Neuron (in vitro differentiated cells): ENCODE data around the gene ASS1.

Experiments
- H2AFZ ChIP-seq: one replicate; pipeline ENCODE4 v1.6.1; 2013; ENCODE audit warnings: low read depth, mild to moderate bottlenecking, inconsistent platforms, low read length, moderate library complexity
- H3K27me3 ChIP-seq: one replicate; pipeline ENCODE4 v1.6.1; 2013; ENCODE audit warnings: low read length; ENCODE audit not compliant: insufficient read depth
- H3K36me3 ChIP-seq: one replicate; pipeline ENCODE4 v1.6.1; 2013; ENCODE audit warnings: low read length; ENCODE audit not compliant: insufficient read depth
- H3K4me1 ChIP-seq: one replicate; pipeline ENCODE4 v1.6.1; 2013; ENCODE audit warnings: low read length; ENCODE audit not compliant: insufficient read depth
- H3K4me3 ChIP-seq: 2 replicates; pipeline ENCODE4 v1.5.1; 2013; ENCODE audit warnings: mild to moderate bottlenecking, low read length, moderate library complexity
- H3K9me3 ChIP-seq: one replicate; pipeline ENCODE4 v1.6.1; 2013; ENCODE audit warnings: low read length

ASS1 gene

GRCh38 chr9:130408669-130409068 is 36.1 kb upstream of the ASS1 start:
- Histone ChIP-seq H3K4me3 (no peak overlapping the region), H3K9me3 (no peaks in the 10 kb centered on the region), H3K4me1 (no peaks in the 10 kb centered on the region), H2AFZ (no peak overlapping the region), H3K27me3 (no peaks in the 10 kb centered on the region), H3K36me3 (no peaks in the 10 kb centered on the region)

DNA sequence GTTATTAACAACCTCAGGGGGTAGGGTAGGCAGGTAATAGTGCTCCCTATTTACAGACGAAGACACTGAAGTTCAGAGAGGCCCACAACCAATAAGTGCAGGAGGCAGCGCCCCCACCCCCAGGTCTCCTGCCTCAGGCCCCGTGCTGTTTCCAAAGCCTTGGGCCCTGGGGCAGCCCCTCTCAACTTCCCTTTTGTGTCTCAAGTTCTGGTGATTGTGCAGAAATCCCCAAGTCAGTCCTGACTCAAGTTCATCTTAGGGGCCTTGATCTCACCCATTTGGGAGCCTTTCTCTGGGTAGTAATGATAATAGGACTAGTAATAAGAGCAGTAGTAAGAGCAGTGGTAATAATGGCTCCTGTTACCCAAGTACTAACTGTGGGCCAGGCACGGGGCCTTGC is 35.5 kb upstream of the ASS1 start:
- Histone ChIP-seq H3K9me3 (no peaks in the 10 kb centered on the region), H3K36me3 (no peaks in the 10 kb centered on the region), H3K27me3 (no peaks in the 10 kb centered on the region), H3K4me1 (no peaks in the 10 kb centered on the region), H3K4me3 (no peak overlapping the region), H2AFZ (no peak overlapping the region)

DNA sequence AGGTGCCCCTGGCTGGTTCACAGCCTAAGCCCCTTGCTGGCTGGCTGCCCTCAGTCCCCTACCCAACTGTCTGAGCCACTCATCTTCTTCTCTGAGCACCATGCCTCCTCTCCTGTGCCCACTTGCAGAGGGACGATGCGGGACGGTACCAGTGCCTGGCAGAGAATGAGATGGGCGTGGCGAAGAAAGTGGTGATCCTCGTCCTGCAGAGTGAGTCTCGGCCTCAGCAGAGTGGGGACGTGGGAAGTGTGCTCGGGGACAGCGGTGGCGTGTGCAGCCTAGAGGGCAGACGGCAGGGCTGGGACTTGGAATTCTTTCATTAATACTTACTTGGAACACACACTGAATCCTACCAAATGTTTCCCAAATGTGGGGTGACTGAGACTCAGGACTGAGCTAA is 34.3 kb upstream of the ASS1 start:
- no peaks in the 10 kb centered on the region for H3K27me3 ChIP-seq
- no peaks in the 10 kb centered on the region for H3K36me3 ChIP-seq
- H3K4me1 ChIP-seq, result no peaks in the 10 kb centered on the region
- H2AFZ ChIP-seq, result no peak overlapping the region
- no peak overlapping the region for H3K4me3 ChIP-seq
- H3K9me3 ChIP-seq, result no peaks in the 10 kb centered on the region

DNA sequence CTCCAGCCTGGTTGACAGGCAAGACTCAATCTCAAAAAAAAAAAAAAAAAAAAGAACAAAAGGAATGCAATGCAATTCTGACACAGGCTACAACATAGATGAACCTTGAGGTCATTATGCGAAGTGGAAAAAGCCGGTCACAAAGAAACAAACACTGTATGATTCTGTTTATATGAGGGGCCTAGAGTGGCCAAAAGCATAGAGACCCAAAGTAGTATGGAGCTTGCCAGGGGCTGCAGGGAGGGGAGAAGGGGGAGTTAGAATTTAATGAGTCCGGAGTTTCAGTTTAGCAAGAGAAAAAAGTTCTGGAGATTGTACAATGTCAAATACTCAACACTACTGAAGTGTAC is 33.2 kb upstream of the ASS1 start:
- Histone ChIP-seq H3K4me3 (no peak overlapping the region), H3K4me1 (no peaks in the 10 kb centered on the region), H2AFZ (no peak overlapping the region), H3K36me3 (no peaks in the 10 kb centered on the region), H3K27me3 (no peaks in the 10 kb centered on the region), H3K9me3 (no peaks in the 10 kb centered on the region)

DNA sequence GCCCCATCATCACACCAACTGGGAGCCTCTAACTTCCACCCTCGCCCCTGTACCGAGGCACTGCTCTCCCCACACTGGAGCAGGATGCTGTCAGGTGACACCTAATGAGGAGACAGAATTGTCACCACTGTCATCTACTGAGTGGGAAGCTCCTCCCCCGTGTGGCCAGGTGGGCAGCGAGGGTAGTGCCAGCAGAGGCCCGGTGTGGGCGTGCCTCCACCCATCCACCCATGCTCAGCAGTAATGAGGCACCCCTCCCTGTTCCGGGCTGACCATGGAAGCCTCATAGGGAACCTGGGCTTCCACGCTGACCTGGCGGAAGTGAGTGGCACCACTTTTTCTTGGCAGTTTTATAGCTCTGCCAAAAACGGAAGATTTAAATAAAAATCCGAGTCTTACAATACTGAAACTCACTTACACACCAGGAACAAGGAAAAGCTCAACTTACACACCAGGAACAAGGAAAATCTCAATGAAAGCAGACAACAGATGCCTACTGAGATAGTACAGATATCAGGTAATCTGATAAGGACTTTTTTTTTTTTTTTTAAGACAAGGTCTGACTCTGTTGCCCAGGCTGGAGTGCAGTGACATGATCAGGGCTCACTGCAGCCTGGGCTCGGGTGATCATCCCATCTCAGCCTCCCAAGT is 30.6 kb upstream of the ASS1 start:
- peaks cover 4% of the 10 kb centered on the region for H3K27me3 ChIP-seq
- H2AFZ ChIP-seq, result no peak overlapping the region
- no peaks in the 10 kb centered on the region for H3K36me3 ChIP-seq
- no peak overlapping the region for H3K4me3 ChIP-seq
- no peaks in the 10 kb centered on the region for H3K4me1 ChIP-seq
- H3K9me3 ChIP-seq, result peaks cover 2% of the 10 kb centered on the region

DNA sequence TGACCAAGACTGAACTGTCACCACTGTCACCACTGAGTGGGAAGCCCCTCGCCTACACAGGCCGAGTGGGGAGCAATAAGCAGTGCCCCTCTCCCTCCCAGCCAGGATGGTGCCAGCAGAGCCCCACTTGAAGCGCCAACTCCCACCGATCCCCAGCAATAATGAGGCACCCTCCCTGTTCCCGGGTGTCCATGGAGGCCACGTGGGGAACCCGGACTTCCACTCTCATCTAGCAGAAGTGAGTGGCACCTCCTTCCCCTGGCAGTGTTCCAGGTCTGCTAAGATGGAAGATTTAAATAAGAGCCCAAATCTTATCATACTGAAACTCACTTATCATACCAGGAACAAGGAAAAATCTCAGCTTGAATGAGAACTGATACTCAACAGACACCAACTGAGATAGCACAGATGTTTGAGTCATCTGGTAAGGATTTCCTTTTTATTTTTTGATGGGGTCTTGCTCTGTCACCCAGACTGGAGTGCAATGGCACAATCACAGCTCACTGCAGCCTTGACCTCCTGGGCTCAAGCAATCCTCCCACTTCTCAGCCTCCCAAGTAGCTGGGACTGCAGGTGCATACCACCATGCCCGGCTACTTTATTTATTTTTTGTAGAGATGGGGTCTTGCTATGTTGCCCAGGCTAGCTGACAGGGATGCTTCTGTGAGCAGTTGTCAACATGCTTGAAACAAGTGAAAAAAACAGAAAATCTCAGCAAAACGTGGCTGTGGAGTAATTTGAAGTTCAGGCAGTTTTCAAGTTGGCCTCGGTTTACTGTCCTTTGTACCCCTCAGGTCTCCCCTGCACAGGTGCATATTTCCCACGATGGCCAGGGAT is 29.6 kb upstream of the ASS1 start:
- Histone ChIP-seq H3K9me3 (peaks cover 2% of the 10 kb centered on the region), H2AFZ (no peak overlapping the region), H3K27me3 (peaks cover 9% of the 10 kb centered on the region), H3K4me3 (no peak overlapping the region), H3K36me3 (no peaks in the 10 kb centered on the region), H3K4me1 (no peaks in the 10 kb centered on the region)

- Histone ChIP-seq H3K4me1 (no peaks in the 10 kb centered on the region), H3K27me3 (peaks cover 29% of the 10 kb centered on the region), H3K36me3 (no peaks in the 10 kb centered on the region), H3K9me3 (peaks cover 2% of the 10 kb centered on the region), H2AFZ (no peak overlapping the region), H3K4me3 (no peak overlapping the region)
These were observed 27.2 kb upstream of the ASS1 start for GRCh38 chr9:130417602-130418001.

DNA sequence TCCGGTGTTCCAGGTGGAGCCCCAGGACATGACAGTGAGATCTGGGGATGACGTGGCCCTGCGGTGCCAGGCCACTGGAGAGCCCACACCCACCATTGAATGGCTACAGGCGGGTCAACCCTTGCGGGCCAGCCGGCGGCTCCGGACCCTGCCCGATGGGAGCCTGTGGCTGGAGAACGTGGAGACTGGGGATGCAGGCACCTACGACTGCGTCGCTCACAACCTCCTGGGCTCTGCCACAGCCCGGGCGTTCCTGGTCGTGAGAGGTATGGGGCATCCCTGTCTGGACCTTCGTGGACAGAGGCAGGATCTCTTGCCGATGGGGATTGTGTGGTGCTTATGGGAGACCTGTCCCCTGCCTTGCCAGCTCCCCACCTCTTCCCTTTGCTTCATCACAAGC is 26.0 kb upstream of the ASS1 start:
- Histone ChIP-seq H3K9me3 (peaks cover 2% of the 10 kb centered on the region), H3K4me1 (no peaks in the 10 kb centered on the region), H3K27me3 (peaks cover 36% of the 10 kb centered on the region), H2AFZ (no peak overlapping the region), H3K4me3 (no peak overlapping the region), H3K36me3 (no peaks in the 10 kb centered on the region)

DNA sequence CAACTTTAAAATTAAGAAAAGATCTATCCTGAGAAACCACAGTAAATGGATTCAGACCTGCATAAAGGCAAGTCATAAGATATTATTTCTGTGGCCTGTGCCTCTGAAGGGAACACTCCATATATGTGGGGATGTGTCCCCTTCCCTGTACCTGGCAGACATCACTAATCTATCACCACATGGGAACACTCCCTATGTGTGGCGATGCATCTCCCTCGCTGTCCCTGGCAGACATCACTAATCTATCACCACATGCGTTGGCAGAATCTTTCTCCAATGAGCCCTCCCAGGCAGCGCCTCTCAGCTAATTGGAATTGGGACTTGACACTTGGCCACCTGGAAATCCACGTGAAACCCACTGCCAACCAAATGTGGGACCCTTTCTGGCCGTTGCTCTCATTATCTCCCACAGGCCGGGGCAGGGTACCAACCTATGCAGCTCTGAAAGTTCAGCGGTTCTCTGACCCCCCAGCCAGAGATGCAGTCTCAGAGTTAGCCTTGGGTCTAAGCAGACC is 25.2 kb upstream of the ASS1 start:
- no peak overlapping the region for H2AFZ ChIP-seq
- H3K4me3 ChIP-seq, result no peak overlapping the region
- peaks cover 2% of the 10 kb centered on the region for H3K9me3 ChIP-seq
- H3K4me1 ChIP-seq, result no peaks in the 10 kb centered on the region
- peaks cover 36% of the 10 kb centered on the region for H3K27me3 ChIP-seq
- no peaks in the 10 kb centered on the region for H3K36me3 ChIP-seq

GRCh38 chr9:130421154-130421801 is 23.5 kb upstream of the ASS1 start:
- H3K36me3 ChIP-seq, result no peaks in the 10 kb centered on the region
- no peak overlapping the region for H3K4me3 ChIP-seq
- H3K9me3 ChIP-seq, result peaks cover 2% of the 10 kb centered on the region
- peaks cover 36% of the 10 kb centered on the region for H3K27me3 ChIP-seq
- no peaks in the 10 kb centered on the region for H3K4me1 ChIP-seq
- no peak overlapping the region for H2AFZ ChIP-seq

DNA sequence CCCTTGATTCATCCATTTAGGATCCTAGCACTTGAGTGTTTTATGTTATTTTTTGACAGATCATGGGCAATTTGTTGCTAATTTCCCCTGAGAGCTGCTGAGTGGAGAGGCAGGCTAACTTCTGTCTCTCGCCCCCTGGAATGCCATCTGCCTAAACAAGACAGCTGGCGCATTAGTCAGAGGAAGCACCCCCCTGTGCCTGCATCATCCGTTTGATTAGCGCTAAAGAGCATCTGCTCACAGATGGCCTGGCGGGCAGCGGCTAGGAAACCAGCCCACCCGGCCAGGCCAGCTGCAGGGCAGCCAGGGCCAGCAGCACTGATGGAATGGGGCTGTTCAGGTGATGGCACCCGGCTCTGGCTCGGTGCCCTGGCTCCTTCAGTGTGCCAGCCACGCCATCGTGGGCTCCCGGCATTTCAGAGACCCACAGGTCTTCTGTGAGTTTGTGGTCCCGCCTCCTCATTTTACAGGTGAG is 22.9 kb upstream of the ASS1 start:
- Histone ChIP-seq H3K4me1 (no peaks in the 10 kb centered on the region), H3K4me3 (no peak overlapping the region), H3K27me3 (peaks cover 36% of the 10 kb centered on the region), H2AFZ (no peak overlapping the region), H3K9me3 (peaks cover 2% of the 10 kb centered on the region), H3K36me3 (no peaks in the 10 kb centered on the region)

DNA sequence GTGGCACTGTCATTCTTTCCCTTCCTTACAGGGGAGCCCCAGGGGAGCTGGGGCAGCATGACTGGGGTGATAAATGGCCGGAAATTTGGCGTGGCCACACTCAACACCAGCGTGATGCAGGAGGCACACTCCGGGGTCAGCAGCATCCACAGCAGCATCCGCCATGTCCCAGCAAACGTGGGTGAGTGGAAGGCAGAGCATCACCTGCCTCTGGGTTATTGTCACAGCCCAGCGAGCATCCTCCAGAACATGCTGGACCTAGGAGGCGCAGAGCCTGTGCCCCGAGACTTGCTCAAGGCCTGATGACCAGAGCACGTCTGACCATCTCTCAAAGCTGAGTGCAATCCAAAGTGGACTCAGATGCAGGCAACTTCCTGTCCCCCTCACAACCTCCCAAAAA is 22.2 kb upstream of the ASS1 start:
- H3K4me3 ChIP-seq, result no peak overlapping the region
- H3K4me1 ChIP-seq, result no peaks in the 10 kb centered on the region
- no peaks in the 10 kb centered on the region for H3K36me3 ChIP-seq
- H2AFZ ChIP-seq, result no peak overlapping the region
- peaks cover 40% of the 10 kb centered on the region for H3K27me3 ChIP-seq
- peaks cover 2% of the 10 kb centered on the region for H3K9me3 ChIP-seq

DNA sequence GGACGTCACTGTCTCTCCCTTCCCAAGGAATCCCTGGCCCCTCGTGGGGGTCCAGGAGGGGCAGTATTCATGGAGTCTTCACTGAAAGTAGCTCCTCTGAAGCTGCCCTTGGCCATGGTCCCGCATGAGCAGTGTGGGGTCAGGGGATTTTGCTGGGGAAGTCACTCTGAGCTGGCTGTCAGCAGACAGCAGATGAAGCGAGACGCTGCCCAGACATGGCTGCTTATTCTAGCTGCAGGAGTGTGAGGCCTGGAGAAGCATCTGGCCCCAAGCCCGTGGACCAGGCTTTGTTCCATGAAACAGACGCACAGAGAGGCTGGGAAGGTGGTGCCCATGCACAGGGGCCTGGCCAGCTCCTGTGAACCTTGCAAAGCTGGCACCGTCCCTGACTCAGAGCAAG is 21.5 kb upstream of the ASS1 start:
- no peaks in the 10 kb centered on the region for H3K4me1 ChIP-seq
- peaks cover 2% of the 10 kb centered on the region for H3K9me3 ChIP-seq
- H3K4me3 ChIP-seq, result no peak overlapping the region
- H3K27me3 ChIP-seq, result peaks cover 43% of the 10 kb centered on the region
- no peaks in the 10 kb centered on the region for H3K36me3 ChIP-seq
- H2AFZ ChIP-seq, result no peak overlapping the region
